H1 (cell line): ENCODE results near the gene PLEKHA5. TPM values are rescaled to one million over a fixed set of nuclear protein-coding genes. Genes with fewer than 3 reads are reported as not detected.

Source experiments
- CTCF ChIA-PET: fragments of 300-600 bp; sonication (Branson Sonifier 250); formaldehyde crosslinking; loops from one replicate; lab custom pipeline; 2021; ENCODE audit not compliant: partially characterized antibody; lab: Charles Lee
- POLR2A ChIA-PET: fragments of 300-600 bp; sonication (Branson Sonifier 250); formaldehyde crosslinking; loops from one replicate; lab custom pipeline; 2021; ENCODE audit warnings: inconsistent platforms; ENCODE audit not compliant: partially characterized antibody; lab: Charles Lee
- DNase-seq, 2 experiments: peaks; one replicate each; pipeline versions ENCODE4 v3.0.0 to v3.0.0-alpha.2; 2010 to 2022; ENCODE audit warnings: low spot score in 2 of 2, low read depth in 1 of 2, mixed read lengths in 1 of 2
- FAIRE-seq: peaks from 2 replicates; lab custom pipeline; 2011; peaks lifted over from hg19 to GRCh38; lab: Jason Lieb, UNC
- H2AFZ ChIP-seq: 2 replicates; pipeline ENCODE4 v1.8.1; 2012; ENCODE audit warnings: low read length, inconsistent platforms
- H2AK5ac ChIP-seq: 2 replicates; pipeline ENCODE4 v1.6.1; 2013; ENCODE audit warnings: low read depth, low read length
- H2BK120ac ChIP-seq: replicated peaks from 2 replicates; pipeline ENCODE3; 2013; ENCODE audit warnings: low read depth, low read length, inconsistent platforms
- H2BK12ac ChIP-seq: 2 replicates; pipeline ENCODE4 v1.6.1; 2013; ENCODE audit warnings: low read depth, low read length
- H2BK15ac ChIP-seq: 2 replicates; pipeline ENCODE4 v1.6.1; 2013; ENCODE audit warnings: low read length
- H2BK20ac ChIP-seq: 2 replicates; pipeline ENCODE4 v1.6.1; 2013; ENCODE audit warnings: low read length
- H2BK5ac ChIP-seq: 2 replicates; pipeline ENCODE4 v1.6.1; 2013; ENCODE audit warnings: low read depth, low read length
- H3K14ac ChIP-seq: 2 replicates; pipeline ENCODE4 v1.6.1; 2013; ENCODE audit warnings: inconsistent platforms; ENCODE audit not compliant: insufficient read length
- H3K18ac ChIP-seq: 2 replicates; pipeline ENCODE4 v1.6.1; 2013; ENCODE audit warnings: low read length; ENCODE audit errors: extremely low read depth
- H3K23ac ChIP-seq: 2 replicates; pipeline ENCODE4 v1.6.1; 2013; ENCODE audit warnings: inconsistent platforms; ENCODE audit not compliant: insufficient read length
- H3K23me2 ChIP-seq: 2 replicates; pipeline ENCODE4 v1.6.1; 2013; ENCODE audit warnings: low read depth, low read length
- H3K27ac ChIP-seq: 2 replicates; pipeline ENCODE4 v1.6.1; 2011; ENCODE audit warnings: low read depth, low read length, inconsistent platforms
- H3K27me3 ChIP-seq, 4 experiments: replicated peaks in 1 of 4; 1 replicate in 1 of 4; 2 replicates in 3 of 4; pipeline versions ENCODE4 v1.6.1 to v1.8.1; 2011 to 2013; ENCODE audit warnings: low read length in 3 of 4, mild to moderate bottlenecking in 3 of 4, inconsistent platforms in 2 of 4, mixed read lengths in 2 of 4, moderate library complexity in 1 of 4; ENCODE audit not compliant: control insufficient read depth in 3 of 4, insufficient read depth in 3 of 4; ENCODE audit errors: extremely low read depth in 1 of 4
- H3K36me3 ChIP-seq, 4 experiments: 2 replicates each; pipeline versions ENCODE4 v1.6.1 to v1.8.1; 2011 to 2013; ENCODE audit warnings: mild to moderate bottlenecking in 4 of 4, low read length in 3 of 4, moderate library complexity in 2 of 4, control low read depth in 1 of 4, inconsistent platforms in 1 of 4; ENCODE audit not compliant: insufficient read depth in 4 of 4, control insufficient read depth in 2 of 4
- H3K4ac ChIP-seq: replicated peaks from 2 replicates; pipeline ENCODE3; 2013; ENCODE audit warnings: low read length, low read depth, mixed read lengths, inconsistent platforms; ENCODE audit not compliant: insufficient read length
- H3K4me1 ChIP-seq, 4 experiments: replicated peaks in 1 of 4; 1 replicate in 1 of 4; 2 replicates in 3 of 4; pipeline versions ENCODE4 v1.6.1 to v1.8.1; 2011 to 2013; ENCODE audit warnings: low read length in 3 of 4, inconsistent platforms in 2 of 4, mixed read lengths in 1 of 4; ENCODE audit not compliant: insufficient read depth in 4 of 4, control insufficient read depth in 3 of 4
- H3K4me2 ChIP-seq, 2 experiments: 2 replicates each; pipeline versions ENCODE4 v1.6.1 to v1.8.1; 2011 to 2013; ENCODE audit warnings: low read depth in 2 of 2, low read length in 2 of 2, control low read depth in 1 of 2, inconsistent platforms in 1 of 2, mild to moderate bottlenecking in 1 of 2; ENCODE audit not compliant: insufficient read depth in 1 of 2
- H3K4me3 ChIP-seq, 4 experiments: fragments of 200-600, 300-600 bp in 1 of 4; sonication (generic), shearing (Covaris generic), sonication (Bioruptor Twin) in 1 of 4; 2 replicates each; pipeline versions ENCODE4 v1.5.1 to v1.8.1; 2011 to 2016; ENCODE audit warnings: low read length in 4 of 4, low read depth in 3 of 4, control low read depth in 2 of 4, inconsistent platforms in 2 of 4, mild to moderate bottlenecking in 2 of 4, mixed read lengths in 1 of 4, moderate library complexity in 1 of 4; ENCODE audit not compliant: insufficient read depth in 2 of 4; ENCODE audit errors: extremely low read depth in 1 of 4
- H3K56ac ChIP-seq: replicated peaks from 2 replicates; pipeline ENCODE3; 2013; ENCODE audit warnings: low read depth, mild to moderate bottlenecking, mixed read lengths, low read length, inconsistent platforms; ENCODE audit not compliant: insufficient read length
- H3K79me1 ChIP-seq: 2 replicates; pipeline ENCODE4 v1.6.1; 2013; ENCODE audit warnings: low read depth, low read length, control low read depth
- H3K79me2 ChIP-seq, 2 experiments: 2 replicates each; pipeline versions ENCODE4 v1.6.1 to v1.8.1; 2012 to 2013; ENCODE audit warnings: low read length in 2 of 2, mild to moderate bottlenecking in 2 of 2, inconsistent platforms in 1 of 2; ENCODE audit not compliant: insufficient read depth in 2 of 2, control insufficient read depth in 1 of 2
- H3K9ac ChIP-seq, 4 experiments: replicated peaks in 1 of 4; 1 replicate in 1 of 4; 2 replicates in 3 of 4; pipeline versions ENCODE4 v1.6.1 to v1.8.1; 2011 to 2013; ENCODE audit warnings: low read depth in 3 of 4, low read length in 3 of 4, control low read depth in 2 of 4, mild to moderate bottlenecking in 2 of 4, moderate library complexity in 2 of 4, inconsistent platforms in 1 of 4; ENCODE audit errors: extremely low read depth in 1 of 4
- H3K9me3 ChIP-seq, 2 experiments: 2 replicates each; pipeline versions ENCODE4 v1.6.1 to v1.8.1; 2012 to 2013; ENCODE audit warnings: mild to moderate bottlenecking in 2 of 2, moderate library complexity in 2 of 2, control low read depth in 1 of 2, inconsistent platforms in 1 of 2, low read depth in 1 of 2, low read length in 1 of 2, mixed read lengths in 1 of 2; ENCODE audit not compliant: insufficient read depth in 2 of 2
- H4K20me1 ChIP-seq, 2 experiments: replicated peaks in 1 of 2; 2 replicates each; pipeline versions ENCODE3 to v1.8.1; 2011 to 2013; ENCODE audit warnings: inconsistent platforms in 2 of 2, low read length in 2 of 2, mild to moderate bottlenecking in 1 of 2; ENCODE audit not compliant: insufficient read depth in 2 of 2, control insufficient read depth in 1 of 2
- H4K5ac ChIP-seq: 2 replicates; pipeline ENCODE4 v1.6.1; 2013; ENCODE audit warnings: low read length, low read depth, mixed read lengths, inconsistent platforms; ENCODE audit not compliant: insufficient read length
- H4K8ac ChIP-seq: 2 replicates; pipeline ENCODE4 v1.8.0; 2013; ENCODE audit warnings: mild to moderate bottlenecking, moderate library complexity, low read length, inconsistent platforms; ENCODE audit not compliant: insufficient read depth; ENCODE audit errors: extremely low read depth
- H4K91ac ChIP-seq: replicated peaks from 2 replicates; pipeline ENCODE3; 2013; ENCODE audit warnings: low read length, mixed read lengths, inconsistent platforms; ENCODE audit not compliant: insufficient read length
- WGBS, 2 experiments: shearing (Covaris generic) in 1 of 2; methylation state at CpG; one replicate each; pipeline versions ENCODE4 v1.1.6 to v1.1.7; 2013 to 2015; ENCODE audit warnings: low lambda C conversion rate in 2 of 2, mixed read lengths in 2 of 2, inconsistent platforms in 1 of 2, low coverage in 1 of 2, missing lambda C conversion rate in 1 of 2; ENCODE audit not compliant: insufficient replicate concordance in 2 of 2, insufficient coverage in 1 of 2, insufficient read length in 1 of 2; ENCODE audit errors: extremely low coverage in 1 of 2, missing lambda C conversion rate in 1 of 2; 5-methylcytosine and 5-hydroxymethylcytosine counted together
- polyA plus RNA-seq, 7 experiments: library from polyadenylated mRNA; depleted of rRNA in 3 of 7; stranded (reverse) in 5 of 7; unstranded in 2 of 7; fragments of >200 nt in 5 of 7; fragments of 200-250 nt in 2 of 7; gene quantifications; 1 replicate in 5 of 7; 2 replicates in 1 of 7; 4 replicates in 1 of 7; pipeline versions ENCODE4 v1.2.1 to v1.2.3, GENCODE V29; 2011 to 2013; ENCODE audit warnings: missing spikeins in 2 of 7, mixed read lengths in 2 of 7
- total RNA-seq: library from RNA; stranded (reverse); fragmentation: NEBNext Ultra II Directional; extraction: Animal tissue kit (Norgen Biotek cat#: 25700); gene quantifications from 2 replicates; pipeline ENCODE4 v1.2.1, GENCODE V29; 2021

The PLEKHA5 gene
- total and polyA plus RNA-seq, 2 of the 8 experiments (the other 6 are each of a cell fraction or from before 2014, with no cell fraction given) = 17.2 to 66.1 TPM

DNA sequence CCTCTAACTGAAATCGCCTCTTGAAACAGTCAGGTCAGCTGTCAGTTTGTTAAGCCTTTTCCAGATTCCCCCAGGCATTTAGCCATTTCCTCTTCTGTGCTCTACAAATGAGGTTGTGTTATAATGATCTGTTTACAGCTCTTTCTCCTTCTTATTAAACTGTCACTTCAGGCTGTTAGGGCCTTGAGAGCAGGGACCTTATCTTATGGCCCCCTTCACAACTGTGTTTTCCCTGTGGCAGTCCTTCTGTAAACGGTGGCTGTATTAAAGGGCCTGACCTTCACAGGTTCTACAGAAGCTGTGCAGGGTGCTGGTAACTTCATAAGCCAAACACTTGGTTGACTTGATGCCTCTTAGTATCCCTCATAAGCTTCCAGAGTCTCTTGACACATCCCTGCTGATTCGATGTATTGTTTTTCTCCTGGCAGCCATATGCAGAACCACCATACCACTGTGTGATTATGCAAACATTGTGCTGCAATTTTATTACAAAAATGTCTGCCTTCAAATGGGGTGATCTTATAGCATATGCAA is 104.7 kb downstream of the PLEKHA5 start:
- peak overlapping the region in 1 of 2 experiments; percentile 11; a peak in 1 of 4 replicates for H3K4me2 ChIP-seq

More for the DNA sequence above, 104.7 kb downstream of the PLEKHA5 start:
- Histone ChIP-seq H3K9me3 (peaks cover 3 to 13% of the 10 kb centered on the region in 2 experiments; a peak in 3 of 4 replicates), H3K27me3 (no peaks in the 10 kb centered on the region), H2BK120ac (no peak overlapping the region), H3K56ac (no peak overlapping the region), H4K91ac (no peak overlapping the region), H2AFZ (no peak overlapping the region), H3K4me3 (no peak overlapping the region), H3K23me2 (no peaks in the 10 kb centered on the region), H4K20me1 (peaks cover 4 to 7% of the 10 kb centered on the region in 2 experiments), H3K4me1 (peaks cover 0 to 15% (median 5%) of the 10 kb centered on the region in 4 experiments; a peak in 4 of 7 replicates), H2BK12ac (no peak overlapping the region), H3K4ac (no peak overlapping the region), H3K9ac (no peak overlapping the region), H3K18ac (no peak overlapping the region), H3K79me2 (peaks cover 5 to 86% of the 10 kb centered on the region in 2 experiments; a peak in 3 of 4 replicates), H2BK20ac (no peak overlapping the region), H2BK5ac (no peak overlapping the region), H4K8ac (no peak overlapping the region), H3K27ac (no peak overlapping the region), H2BK15ac (no peak overlapping the region), H3K36me3 (peaks cover 0 to 16% (median 2%) of the 10 kb centered on the region in 4 experiments; a peak in 3 of 8 replicates), H3K14ac (no peak overlapping the region), H2AK5ac (no peak overlapping the region), H4K5ac (no peak overlapping the region), H3K79me1 (no peaks in the 10 kb centered on the region; the same call in 1 of the 2 replicates), H3K23ac (no peak overlapping the region)
- DNase-seq (no peak), FAIRE-seq (no peak)
- 73% methylated on average over 3 of the region's 3 CpGs; no CpG with 5 or more reads in 1 of the 2 experiments for WGBS, 2 experiments
- CTCF ChIA-PET = interaction anchor here (1.2 to 3.5 kb wide), 2 partner anchors 11 to 48 kb away, joined by 6 to 11 read pairs; no protein-coding TSS in a partner anchor
- POLR2A ChIA-PET = interaction anchor here (0.5 kb wide), 1 partner anchor 72 kb away, joined by 3 read pairs; no protein-coding TSS in a partner anchor
